SK-N-SH treated with all-trans-retinoic acid at 6 μM for 48 hours (cell line): ENCODE data around the gene C11orf91.

Experiments used
- ATAC-seq: fragments of 200-7000 bp; cut with Tn5 transposase; 3 replicates; pipeline ENCODE4 v1.9.1; 2020; ENCODE audit warnings: mild to moderate bottlenecking, moderate library complexity
- BACH2 ChIP-seq: fragments of 250-450 bp; sonication (Bioruptor Pico); IDR thresholded peaks from 2 replicates; pipeline ENCODE4 v1.9.0; 2021; ENCODE audit warnings: mild to moderate bottlenecking, borderline replicate concordance
- CSDC2 ChIP-seq: fragments of 250-450 bp; sonication (Bioruptor Pico); IDR thresholded peaks from 2 replicates; pipeline ENCODE4 v1.5.0; 2020; ENCODE audit warnings: mild to moderate bottlenecking, moderate library complexity
- CSRNP3 ChIP-seq: fragments of 250-450 bp; sonication (Bioruptor Pico); IDR thresholded peaks from 2 replicates; pipeline ENCODE4 v1.5.1; 2021; ENCODE audit warnings: mild to moderate bottlenecking, moderate library complexity
- ESRRG ChIP-seq: fragments of 250-450 bp; sonication (Bioruptor Pico); IDR thresholded peaks from 2 replicates; pipeline ENCODE4 v1.6.1; 2021; ENCODE audit warnings: mild to moderate bottlenecking
- GLIS3 ChIP-seq: fragments of 250-450 bp; sonication (Bioruptor Pico); IDR thresholded peaks from 2 replicates; pipeline ENCODE4 v1.5.0; 2020; ENCODE audit warnings: mild to moderate bottlenecking, moderate library complexity
- ISL1 ChIP-seq: fragments of 250-450 bp; sonication (Bioruptor Pico); IDR thresholded peaks from 2 replicates; pipeline ENCODE4 v2.1.2; 2022; ENCODE audit warnings: mild to moderate bottlenecking, moderate library complexity
- OSR1 ChIP-seq: fragments of 250-450 bp; sonication (Bioruptor Pico); IDR thresholded peaks from 2 replicates; pipeline ENCODE4 v1.8.0; 2022; ENCODE audit warnings: moderate library complexity, mild to moderate bottlenecking, inconsistent platforms
- POU6F1 ChIP-seq: fragments of 250-450 bp; sonication (Bioruptor Pico); IDR thresholded peaks from 2 replicates; pipeline ENCODE4 v1.8.0; 2021; ENCODE audit warnings: low read depth, mild to moderate bottlenecking, moderate library complexity, borderline replicate concordance
- PPARA ChIP-seq: fragments of 250-450 bp; sonication (Bioruptor Pico); IDR thresholded peaks from 2 replicates; pipeline ENCODE4 v1.5.0; 2020; ENCODE audit warnings: mild to moderate bottlenecking, borderline replicate concordance
- RARB ChIP-seq: fragments of 250-450 bp; sonication (Bioruptor Pico); IDR thresholded peaks from 2 replicates; pipeline ENCODE4 v1.8.0; 2021; ENCODE audit warnings: mild to moderate bottlenecking, moderate library complexity
- SNAI2 ChIP-seq: fragments of 250-450 bp; sonication (Bioruptor Pico); IDR thresholded peaks from 2 replicates; pipeline ENCODE4 v1.5.0; 2020; ENCODE audit warnings: mild to moderate bottlenecking, moderate library complexity
- TOX ChIP-seq: fragments of 250-450 bp; sonication (Bioruptor Pico); IDR thresholded peaks from 2 replicates; pipeline ENCODE4 v1.8.0; 2021; ENCODE audit warnings: mild to moderate bottlenecking, moderate library complexity, borderline replicate concordance
- ZC3H10 ChIP-seq: fragments of 250-450 bp; sonication (Bioruptor Pico); IDR thresholded peaks from 2 replicates; pipeline ENCODE4 v1.5.1; 2021; ENCODE audit warnings: mild to moderate bottlenecking, moderate library complexity
- ZFP3 ChIP-seq: fragments of 250-450 bp; sonication (Bioruptor Pico); IDR thresholded peaks from 2 replicates; pipeline ENCODE4 v1.5.0; 2020; ENCODE audit warnings: mild to moderate bottlenecking, moderate library complexity
- ZFP30 ChIP-seq: fragments of 450-650 bp; formaldehyde crosslinking; IDR thresholded peaks from 2 replicates; pipeline ENCODE4 v1.5.0; 2022; ENCODE audit warnings: mild to moderate bottlenecking, moderate library complexity
- ZNF565 ChIP-seq: fragments of 450-650 bp; formaldehyde crosslinking; conservative IDR thresholded peaks from 2 replicates; pipeline ENCODE4 v1.5.0; 2020; ENCODE audit warnings: low read depth, mild to moderate bottlenecking, moderate library complexity
- ZNF70 ChIP-seq: fragments of 450-650 bp; formaldehyde crosslinking; IDR thresholded peaks from 2 replicates; pipeline ENCODE4 v1.5.0; 2020; ENCODE audit warnings: mild to moderate bottlenecking, moderate library complexity
- TF ChIP-seq, protein P1 (sequence below): fragments of 250-450 bp; sonication (Bioruptor Pico); IDR thresholded peaks from 2 replicates; pipeline ENCODE4 v1.5.0; 2020; ENCODE audit warnings: mild to moderate bottlenecking, moderate library complexity
- TF ChIP-seq, protein P2 (sequence below): fragments of 250-450 bp; sonication (Bioruptor Pico); IDR thresholded peaks from 2 replicates; pipeline ENCODE4 v1.8.0; 2020; ENCODE audit warnings: mild to moderate bottlenecking, moderate library complexity, borderline replicate concordance
- TF ChIP-seq, protein P3 (sequence below): fragments of 250-450 bp; sonication (Bioruptor Pico); IDR thresholded peaks from 2 replicates; pipeline ENCODE4 v1.5.1; 2020; ENCODE audit warnings: low read depth, mild to moderate bottlenecking, moderate library complexity

Gene C11orf91

DNA sequence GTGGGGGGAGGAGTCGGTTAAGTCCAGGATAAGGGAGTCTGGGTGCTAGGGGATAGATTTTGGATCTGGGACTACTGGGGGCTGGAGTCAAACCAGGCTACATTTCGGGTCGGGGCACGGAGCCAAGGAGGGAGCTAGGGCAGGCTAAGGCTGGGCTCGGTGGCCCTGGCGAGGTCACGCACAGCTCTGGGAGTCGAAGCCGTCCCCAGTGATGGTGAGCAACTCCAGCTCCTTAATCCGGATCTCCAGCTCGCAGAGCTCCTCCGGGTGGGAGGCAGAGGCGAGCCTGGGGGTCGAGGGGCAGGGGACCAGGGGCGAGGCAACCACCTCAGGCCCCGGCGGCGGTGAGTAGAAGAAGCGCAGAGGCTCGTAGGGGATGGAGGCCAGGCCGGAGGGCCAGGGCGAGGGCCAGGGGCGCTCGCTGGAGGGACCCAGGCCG is 544 bp downstream of the C11orf91 start:
- TF ChIP-seq GLIS3 (CRISPR knock-in tag) (no peak), POU6F1 (CRISPR knock-in tag) (no peak), TOX (CRISPR knock-in tag) (no peak), ZC3H10 (CRISPR knock-in tag) (no peak), ZFP30 (no peak), CSDC2 (no peak)
- ATAC-seq = no peak

GRCh38 chr11:33699515-33700062 is 1.0 kb downstream of the C11orf91 start:
- TF ChIP-seq, protein P1, sequence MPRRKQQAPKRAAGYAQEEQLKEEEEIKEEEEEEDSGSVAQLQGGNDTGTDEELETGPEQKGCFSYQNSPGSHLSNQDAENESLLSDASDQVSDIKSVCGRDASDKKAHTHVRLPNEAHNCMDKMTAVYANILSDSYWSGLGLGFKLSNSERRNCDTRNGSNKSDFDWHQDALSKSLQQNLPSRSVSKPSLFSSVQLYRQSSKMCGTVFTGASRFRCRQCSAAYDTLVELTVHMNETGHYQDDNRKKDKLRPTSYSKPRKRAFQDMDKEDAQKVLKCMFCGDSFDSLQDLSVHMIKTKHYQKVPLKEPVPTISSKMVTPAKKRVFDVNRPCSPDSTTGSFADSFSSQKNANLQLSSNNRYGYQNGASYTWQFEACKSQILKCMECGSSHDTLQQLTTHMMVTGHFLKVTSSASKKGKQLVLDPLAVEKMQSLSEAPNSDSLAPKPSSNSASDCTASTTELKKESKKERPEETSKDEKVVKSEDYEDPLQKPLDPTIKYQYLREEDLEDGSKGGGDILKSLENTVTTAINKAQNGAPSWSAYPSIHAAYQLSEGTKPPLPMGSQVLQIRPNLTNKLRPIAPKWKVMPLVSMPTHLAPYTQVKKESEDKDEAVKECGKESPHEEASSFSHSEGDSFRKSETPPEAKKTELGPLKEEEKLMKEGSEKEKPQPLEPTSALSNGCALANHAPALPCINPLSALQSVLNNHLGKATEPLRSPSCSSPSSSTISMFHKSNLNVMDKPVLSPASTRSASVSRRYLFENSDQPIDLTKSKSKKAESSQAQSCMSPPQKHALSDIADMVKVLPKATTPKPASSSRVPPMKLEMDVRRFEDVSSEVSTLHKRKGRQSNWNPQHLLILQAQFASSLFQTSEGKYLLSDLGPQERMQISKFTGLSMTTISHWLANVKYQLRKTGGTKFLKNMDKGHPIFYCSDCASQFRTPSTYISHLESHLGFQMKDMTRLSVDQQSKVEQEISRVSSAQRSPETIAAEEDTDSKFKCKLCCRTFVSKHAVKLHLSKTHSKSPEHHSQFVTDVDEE = no peak
- TF ChIP-seq ISL1 = no peak
- TF ChIP-seq ZNF565 (CRISPR knock-in tag) = no peak
- no peak for TF ChIP-seq ZNF70
- TF ChIP-seq CSRNP3 (CRISPR knock-in tag) = no peak
- TF ChIP-seq POU6F1 (CRISPR knock-in tag) = no peak
- TF ChIP-seq SNAI2 (CRISPR knock-in tag) = no peak
- TF ChIP-seq ZFP30 = no peak
- ATAC-seq = no peak

DNA sequence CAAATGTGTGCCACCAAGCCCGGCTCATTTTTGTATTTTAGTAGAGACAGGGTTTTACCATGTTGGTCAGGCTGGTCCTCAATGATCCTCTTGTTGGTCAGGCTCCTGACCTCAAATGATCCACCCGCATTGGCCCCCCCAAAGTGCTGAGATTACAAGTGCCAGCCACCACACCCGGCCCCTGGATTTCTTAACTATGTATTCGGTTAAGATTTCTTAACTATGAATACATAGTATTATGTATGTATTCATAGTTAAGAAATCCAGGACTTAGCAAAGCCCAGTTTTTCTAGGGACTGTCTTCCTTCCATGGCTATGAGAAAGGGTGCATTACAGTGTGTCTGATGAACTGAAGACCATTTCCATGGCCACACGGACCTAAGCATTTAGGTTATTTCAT is 1.7 kb downstream of the C11orf91 start:
- TF ChIP-seq CSDC2 = no peak
- TF ChIP-seq BACH2 (CRISPR knock-in tag) = no peak
- no peak for TF ChIP-seq OSR1 (CRISPR knock-in tag)
- no peak for ATAC-seq

DNA sequence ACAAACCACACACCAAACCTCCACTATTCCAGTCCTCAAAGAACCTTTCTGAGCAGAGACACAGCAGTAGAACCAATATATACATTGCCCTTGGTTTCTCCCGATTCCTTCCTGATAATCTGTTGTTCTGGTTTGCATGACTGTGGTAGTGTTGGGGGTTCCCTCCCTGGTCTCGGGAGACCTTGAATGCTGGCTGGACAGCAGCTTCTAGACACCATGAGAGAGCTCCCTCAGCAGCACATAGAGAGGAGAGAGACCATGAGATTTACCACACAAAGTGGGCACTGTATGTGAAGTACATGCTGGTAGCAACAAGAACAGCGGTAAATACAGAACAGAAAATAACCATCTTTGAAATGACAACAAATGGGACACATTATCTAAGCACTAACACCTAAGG is 2.6 kb downstream of the C11orf91 start:
- no peak for TF ChIP-seq RARB (CRISPR knock-in tag)
- TF ChIP-seq POU6F1 (CRISPR knock-in tag) = no peak
- no peak for TF ChIP-seq ISL1
- TF ChIP-seq ZNF70 = no peak
- no peak for TF ChIP-seq GLIS3 (CRISPR knock-in tag)
- no peak for TF ChIP-seq CSDC2
- TF ChIP-seq ZNF565 (CRISPR knock-in tag) = no peak
- no peak for TF ChIP-seq BACH2 (CRISPR knock-in tag)
- no peak for TF ChIP-seq ZFP30
- TF ChIP-seq ZFP3 (CRISPR knock-in tag) = no peak
- no peak for TF ChIP-seq OSR1 (CRISPR knock-in tag)
- TF ChIP-seq, protein P2, sequence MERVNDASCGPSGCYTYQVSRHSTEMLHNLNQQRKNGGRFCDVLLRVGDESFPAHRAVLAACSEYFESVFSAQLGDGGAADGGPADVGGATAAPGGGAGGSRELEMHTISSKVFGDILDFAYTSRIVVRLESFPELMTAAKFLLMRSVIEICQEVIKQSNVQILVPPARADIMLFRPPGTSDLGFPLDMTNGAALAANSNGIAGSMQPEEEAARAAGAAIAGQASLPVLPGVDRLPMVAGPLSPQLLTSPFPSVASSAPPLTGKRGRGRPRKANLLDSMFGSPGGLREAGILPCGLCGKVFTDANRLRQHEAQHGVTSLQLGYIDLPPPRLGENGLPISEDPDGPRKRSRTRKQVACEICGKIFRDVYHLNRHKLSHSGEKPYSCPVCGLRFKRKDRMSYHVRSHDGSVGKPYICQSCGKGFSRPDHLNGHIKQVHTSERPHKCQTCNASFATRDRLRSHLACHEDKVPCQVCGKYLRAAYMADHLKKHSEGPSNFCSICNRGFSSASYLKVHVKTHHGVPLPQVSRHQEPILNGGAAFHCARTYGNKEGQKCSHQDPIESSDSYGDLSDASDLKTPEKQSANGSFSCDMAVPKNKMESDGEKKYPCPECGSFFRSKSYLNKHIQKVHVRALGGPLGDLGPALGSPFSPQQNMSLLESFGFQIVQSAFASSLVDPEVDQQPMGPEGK (CRISPR knock-in tag) = no peak
- TF ChIP-seq PPARA (CRISPR knock-in tag) = no peak
- no peak for TF ChIP-seq SNAI2 (CRISPR knock-in tag)
- TF ChIP-seq TOX (CRISPR knock-in tag) = no peak
- no peak for TF ChIP-seq ESRRG (CRISPR knock-in tag)
- TF ChIP-seq, protein P3, sequence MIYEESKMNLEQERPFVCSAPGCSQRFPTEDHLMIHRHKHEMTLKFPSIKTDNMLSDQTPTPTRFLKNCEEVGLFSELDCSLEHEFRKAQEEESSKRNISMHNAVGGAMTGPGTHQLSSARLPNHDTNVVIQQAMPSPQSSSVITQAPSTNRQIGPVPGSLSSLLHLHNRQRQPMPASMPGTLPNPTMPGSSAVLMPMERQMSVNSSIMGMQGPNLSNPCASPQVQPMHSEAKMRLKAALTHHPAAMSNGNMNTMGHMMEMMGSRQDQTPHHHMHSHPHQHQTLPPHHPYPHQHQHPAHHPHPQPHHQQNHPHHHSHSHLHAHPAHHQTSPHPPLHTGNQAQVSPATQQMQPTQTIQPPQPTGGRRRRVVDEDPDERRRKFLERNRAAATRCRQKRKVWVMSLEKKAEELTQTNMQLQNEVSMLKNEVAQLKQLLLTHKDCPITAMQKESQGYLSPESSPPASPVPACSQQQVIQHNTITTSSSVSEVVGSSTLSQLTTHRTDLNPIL (CRISPR knock-in tag) = no peak
- ATAC-seq = no peak
